RWPE1 (cell line): ENCODE measurements around the gene FFAR3.

Source experiments
- CTCF ChIA-PET: fragments of 350-600 bp; sonication (Branson Sonifier 250); formaldehyde crosslinking; extraction: SDS; loops from one replicate; lab custom pipeline; 2021; lab: Yijun Ruan, JAX
- POLR2A ChIA-PET: fragments of 400-600 bp; formaldehyde crosslinking; extraction: SDS; loops from one replicate; lab custom pipeline; 2020; ENCODE audit warnings: antibody characterized with exemption; ENCODE audit not compliant: low non-redundant PET; lab: Yijun Ruan, JAX
- DNase-seq: peaks from one replicate; pipeline ENCODE4 v3.0.0; 2012; ENCODE audit warnings: low spot score
- H3K27ac ChIP-seq: fragments of 450-650 bp; 2 replicates; pipeline ENCODE4 v1.5.1; 2017
- CTCF ChIP-seq: fragments of 450-650 bp; conservative IDR thresholded peaks from 2 replicates; pipeline ENCODE4 v1.5.1; 2017; ENCODE audit warnings: low read depth, mild to moderate bottlenecking

Gene FFAR3

GRCh38 chr19:35328851-35329285 lies 29.4 kb upstream of the FFAR3 start, which contains the start of gene CD22:
TSS of gene CD22 (plus strand) at chr19:35329187. CDS start at chr19:35332041, 2,854 bp downstream.
- no peak within 1 kb of the TSS for H3K27ac ChIP-seq
- no peak for DNase-seq
- no peak for TF ChIP-seq CTCF
- CTCF ChIA-PET, result no interaction called here
- POLR2A ChIA-PET, result no interaction called here

- CTCF ChIA-PET, result no interaction called here
These were observed 28.9 kb upstream of the FFAR3 start for GRCh38 chr19:35329323-35329722.

GRCh38 chr19:35330475-35330874 lies 27.8 kb upstream of the FFAR3 start:
- no peak for TF ChIP-seq CTCF
- H3K27ac ChIP-seq, result no peak overlapping the region
- CTCF ChIA-PET, result no interaction called here
- POLR2A ChIA-PET, result no interaction called here
- DNase-seq, result no peak

More at GRCh38 chr19:35329323-35329722, 28.9 kb upstream of the FFAR3 start:
- no peak overlapping the region for H3K27ac ChIP-seq
- TF ChIP-seq CTCF, result no peak
- no peak for DNase-seq
- POLR2A ChIA-PET, result no interaction called here

GRCh38 chr19:35331551-35332214 lies 26.6 kb upstream of the FFAR3 start:
- POLR2A ChIA-PET, result no interaction called here
- no peak overlapping the region for H3K27ac ChIP-seq
- no peak for DNase-seq
- CTCF ChIA-PET, result interaction anchor here (1.1 kb wide), 1 partner anchor 21 kb away, joined by 3 read pairs; no protein-coding TSS in a partner anchor
- TF ChIP-seq CTCF, result no peak

GRCh38 chr19:35332817-35333216 lies 25.4 kb upstream of the FFAR3 start:
- H3K27ac ChIP-seq, result no peak overlapping the region
- TF ChIP-seq CTCF, result no peak
- no peak for DNase-seq
- ChIA-PET POLR2A (no interaction called here), CTCF (interaction anchor here (0.6 to 1.1 kb wide), 3 partner anchors 20 to 273 kb away, joined by 3 to 4 read pairs (median 3); no protein-coding TSS in a partner anchor)

- CTCF ChIA-PET, result interaction anchor here (1.0 kb wide), 1 partner anchor 19 kb away, joined by 3 read pairs; no protein-coding TSS in a partner anchor
- DNase-seq, result no peak
- no peak for TF ChIP-seq CTCF
- H3K27ac ChIP-seq, result no peak overlapping the region
- POLR2A ChIA-PET, result no interaction called here
These were observed 24.0 kb upstream of the FFAR3 start for GRCh38 chr19:35334144-35334753.
